ENCODE data around the gene CEP295NL.

CEP295NL gene

GRCh38 chr17:78875363-78876093, 27.5 kb downstream of the CEP295NL start:
- no peak for TF ChIP-seq CTCF (IDR thresholded peaks at IDR 0.05; ENCODE audit: low read depth, low read length)
- TF ChIP-seq EZH2phosphoT487 (IDR thresholded peaks at IDR 0.05; ENCODE audit: low read depth): no peak
- H3K9ac ChIP-seq (ENCODE audit: low read length): no peak overlapping the region
- no peaks in the 10 kb centered on the region for H3K36me3 ChIP-seq (replicated peaks; ENCODE audit: low read depth, low read length)
- H4K20me1 ChIP-seq (ENCODE audit: insufficient read depth, low read length): no peaks in the 10 kb centered on the region
- no peaks in the 10 kb centered on the region for H3K79me2 ChIP-seq (ENCODE audit: low read length)
- H3K27me3 ChIP-seq (ENCODE audit: low read depth, low read length): no peaks in the 10 kb centered on the region
- H3K27ac ChIP-seq (ENCODE audit: low read length): no peak overlapping the region
- no peak overlapping the region for H3K4me3 ChIP-seq (ENCODE audit: low read length)
- H3K9me3 ChIP-seq (ENCODE audit: insufficient read depth, low read length): no peaks in the 10 kb centered on the region
- H3K4me2 ChIP-seq (ENCODE audit: low read length): no peak overlapping the region
- no peak overlapping the region for H2AFZ ChIP-seq (ENCODE audit: low read depth, low read length)
- H3K4me1 ChIP-seq (ENCODE audit: low read length): no peaks in the 10 kb centered on the region

- Histone ChIP-seq H2AFZ (ENCODE audit: low read depth, low read length) (no peak overlapping the region), H4K20me1 (ENCODE audit: insufficient read depth, low read length) (no peaks in the 10 kb centered on the region), H3K27ac (ENCODE audit: low read length) (no peak overlapping the region), H3K4me3 (ENCODE audit: low read length) (no peak overlapping the region), H3K79me2 (ENCODE audit: low read length) (no peaks in the 10 kb centered on the region), H3K9me3 (ENCODE audit: insufficient read depth, low read length) (no peaks in the 10 kb centered on the region), H3K36me3 (replicated peaks; ENCODE audit: low read depth, low read length) (no peaks in the 10 kb centered on the region), H3K27me3 (ENCODE audit: low read depth, low read length) (no peaks in the 10 kb centered on the region), H3K4me1 (ENCODE audit: low read length) (no peaks in the 10 kb centered on the region), H3K9ac (ENCODE audit: low read length) (no peak overlapping the region), H3K4me2 (ENCODE audit: low read length) (no peak overlapping the region)
- TF ChIP-seq EZH2phosphoT487 (IDR thresholded peaks at IDR 0.05; ENCODE audit: low read depth): no peak
Measured at GRCh38 chr17:78873519-78874340, 29.3 kb downstream of the CEP295NL start.

GRCh38 chr17:78872486-78872885, 30.5 kb downstream of the CEP295NL start:
- H3K27ac ChIP-seq (ENCODE audit: low read length): no peak overlapping the region

GRCh38 chr17:78870621-78871020, 32.4 kb downstream of the CEP295NL start:
- no peak overlapping the region for H2AFZ ChIP-seq (ENCODE audit: low read depth, low read length)
- H3K9ac ChIP-seq (ENCODE audit: low read length): no peak overlapping the region
- H3K4me3 ChIP-seq (ENCODE audit: low read length): no peak overlapping the region
- no peaks in the 10 kb centered on the region for H3K36me3 ChIP-seq (replicated peaks; ENCODE audit: low read depth, low read length)
- 0 out of 2 replicates have a peak, but pooled peaks cover 3% of the 10 kb centered on the region for H3K27me3 ChIP-seq (ENCODE audit: low read depth, low read length)
- H3K9me3 ChIP-seq (ENCODE audit: insufficient read depth, low read length): no peaks in the 10 kb centered on the region
- H3K4me1 ChIP-seq (ENCODE audit: low read length): 0 out of 2 replicates have a peak, but pooled peaks cover 3% of the 10 kb centered on the region
- no peak overlapping the region for H3K27ac ChIP-seq (ENCODE audit: low read length)
- no peaks in the 10 kb centered on the region for H4K20me1 ChIP-seq (ENCODE audit: insufficient read depth, low read length)
- H3K4me2 ChIP-seq (ENCODE audit: low read length): no peak overlapping the region
- no peaks in the 10 kb centered on the region for H3K79me2 ChIP-seq (ENCODE audit: low read length)
- no peak for TF ChIP-seq EZH2phosphoT487 (IDR thresholded peaks at IDR 0.05; ENCODE audit: low read depth)
- no peak for TF ChIP-seq CTCF (IDR thresholded peaks at IDR 0.05; ENCODE audit: low read depth, low read length)

More at GRCh38 chr17:78872486-78872885, 30.5 kb downstream of the CEP295NL start:
- H3K4me1 ChIP-seq (ENCODE audit: low read length): no peaks in the 10 kb centered on the region
- no peak overlapping the region for H3K4me2 ChIP-seq (ENCODE audit: low read length)
- no peak overlapping the region for H3K4me3 ChIP-seq (ENCODE audit: low read length)
- TF ChIP-seq EZH2phosphoT487 (IDR thresholded peaks at IDR 0.05; ENCODE audit: low read depth) (no peak), CTCF (IDR thresholded peaks at IDR 0.05; ENCODE audit: low read depth, low read length) (no peak)
- no peaks in the 10 kb centered on the region for H4K20me1 ChIP-seq (ENCODE audit: insufficient read depth, low read length)
- H3K79me2 ChIP-seq (ENCODE audit: low read length): no peaks in the 10 kb centered on the region
- no peak overlapping the region for H3K9ac ChIP-seq (ENCODE audit: low read length)
- no peaks in the 10 kb centered on the region for H3K27me3 ChIP-seq (ENCODE audit: low read depth, low read length)
- no peaks in the 10 kb centered on the region for H3K36me3 ChIP-seq (replicated peaks; ENCODE audit: low read depth, low read length)
- no peak overlapping the region for H2AFZ ChIP-seq (ENCODE audit: low read depth, low read length)
- H3K9me3 ChIP-seq (ENCODE audit: insufficient read depth, low read length): no peaks in the 10 kb centered on the region
